ENCODE data around the gene PABPC5.

PABPC5 gene

DNA sequence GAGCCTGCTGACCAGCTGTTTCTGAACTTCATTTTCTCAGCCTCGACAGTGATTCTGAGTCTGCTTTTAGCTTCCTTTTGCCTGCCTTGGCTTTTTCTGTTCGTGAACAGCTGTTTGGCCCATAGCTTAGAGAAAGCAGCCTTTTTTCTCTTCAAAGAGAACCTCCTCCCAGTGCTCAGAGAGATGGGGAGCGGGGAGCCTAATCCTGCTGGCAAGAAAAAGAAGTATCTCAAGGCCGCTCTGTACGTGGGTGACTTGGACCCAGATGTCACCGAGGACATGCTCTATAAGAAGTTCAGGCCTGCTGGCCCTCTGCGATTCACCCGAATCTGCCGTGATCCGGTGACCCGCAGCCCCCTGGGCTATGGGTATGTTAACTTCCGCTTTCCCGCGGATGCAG, 756 bp downstream of the PABPC5 start:
- H3F3A ChIP-seq (ENCODE audit: low read depth) = no peaks in the 10 kb centered on the region
- no peak overlapping the region for H2AFZ ChIP-seq (ENCODE audit: low read length)
- TF ChIP-seq CTCF (conservative IDR thresholded peaks at IDR 0.05; ENCODE audit: low read length) = no peak
- TF ChIP-seq EZH2phosphoT487 (IDR thresholded peaks at IDR 0.05; ENCODE audit: borderline replicate concordance) = no peak
- H3K9ac ChIP-seq (ENCODE audit: low read depth, low read length, poor library complexity, severe bottlenecking) = no peak overlapping the region
- no peaks in the 10 kb centered on the region for H3K9me2 ChIP-seq (replicated peaks; ENCODE audit: low read depth, low read length)
- no peak overlapping the region for H3K4me2 ChIP-seq (ENCODE audit: low read depth, low read length, poor library complexity, severe bottlenecking)
- H3K4me1 ChIP-seq (ENCODE audit: insufficient read depth, low read length, poor library complexity, severe bottlenecking) = no peaks in the 10 kb centered on the region
- H3K4me3 ChIP-seq (ENCODE audit: low read length, poor library complexity, severe bottlenecking) = no peak overlapping the region
- no peaks in the 10 kb centered on the region for H4K20me1 ChIP-seq (ENCODE audit: insufficient read depth, low read length, poor library complexity, severe bottlenecking)
- H3K36me3 ChIP-seq (ENCODE audit: insufficient read depth, low read length) = no peaks in the 10 kb centered on the region
- H3K79me2 ChIP-seq (ENCODE audit: insufficient read depth, low read length) = no peaks in the 10 kb centered on the region
- H3K9me3 ChIP-seq (ENCODE audit: insufficient read depth, low read depth, low read length) = no peaks in the 10 kb centered on the region
- H3K27me3 ChIP-seq (ENCODE audit: insufficient read depth, low read length, poor library complexity, severe bottlenecking) = no peaks in the 10 kb centered on the region
